ENCODE results near the gene SCARF2.
"Not testable (repeated sequence)": the region's sequence is repeated elsewhere in the genome, so short reads cannot be mapped to it uniquely, and the experiment has no call there.

SCARF2 gene

GRCh38 chr22:20399866-20400605, 37.6 kb downstream of the SCARF2 start:
- intact Hi-C loops (cut with DNase I), result no loop called here
- DNase-seq, result no peak

DNA sequence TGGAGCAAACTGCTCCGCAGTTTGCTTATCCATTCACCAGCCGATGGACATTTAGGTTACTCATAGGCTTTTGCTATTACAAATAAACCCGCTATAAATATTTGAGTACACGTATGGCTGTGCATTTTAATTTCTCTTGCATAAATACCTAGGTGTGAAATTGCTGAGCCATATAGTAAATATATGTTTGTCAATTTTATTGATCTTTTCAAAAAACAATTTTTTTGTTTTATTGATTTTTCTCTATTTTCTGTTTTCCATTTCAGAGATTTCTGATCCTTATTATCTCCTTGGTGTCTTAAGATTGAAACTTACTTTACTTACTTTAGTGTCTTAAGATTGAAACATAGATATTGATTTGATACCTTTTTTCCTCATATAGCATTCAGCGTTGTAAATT, 39.2 kb downstream of the SCARF2 start:
- intact Hi-C loops (cut with DNase I), result no loop called here
- no peak for DNase-seq

DNA sequence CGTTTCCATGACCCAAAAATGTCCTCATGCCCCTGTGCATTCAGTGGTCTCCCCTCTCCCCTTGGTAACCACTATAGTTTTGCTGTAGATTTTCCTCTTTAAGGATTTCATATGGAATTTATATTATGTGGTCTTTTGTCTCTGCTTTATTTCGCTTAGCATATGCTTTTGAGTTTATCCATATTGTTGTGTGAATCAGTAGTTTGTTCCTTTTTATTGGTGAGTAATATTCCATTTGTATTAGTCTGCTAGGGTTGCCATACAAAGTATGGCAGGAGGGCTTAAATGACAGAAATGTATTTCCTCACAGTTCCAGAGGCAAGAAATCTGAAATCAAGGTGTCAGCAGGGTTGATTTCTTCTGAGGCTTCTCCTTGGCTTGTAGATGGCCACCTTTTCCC, 40.1 kb downstream of the SCARF2 start:
- DNase-seq, result no peak
- intact Hi-C loops (cut with DNase I), result no loop called here

DNA sequence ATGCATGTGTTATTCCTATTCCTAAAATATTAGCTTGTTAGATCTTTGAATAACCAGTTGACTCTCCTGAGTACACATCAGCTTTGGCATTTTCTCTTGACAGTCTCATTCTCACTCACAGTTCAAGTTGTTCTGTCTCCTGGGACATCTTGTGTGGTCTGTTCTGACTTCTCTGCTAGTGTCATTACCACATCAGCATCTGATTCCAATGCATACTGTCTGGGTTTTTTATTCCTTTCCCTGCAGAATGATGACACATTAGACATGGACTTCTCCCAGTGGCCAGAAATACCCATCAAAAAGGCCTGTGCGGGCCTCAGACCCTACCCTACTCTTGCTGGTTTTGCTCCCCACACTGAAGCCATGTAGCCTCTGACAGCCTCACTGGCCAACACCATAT, 41.0 kb downstream of the SCARF2 start:
- intact Hi-C loops (cut with DNase I), result no loop called here
- DNase-seq, result no peak

DNA sequence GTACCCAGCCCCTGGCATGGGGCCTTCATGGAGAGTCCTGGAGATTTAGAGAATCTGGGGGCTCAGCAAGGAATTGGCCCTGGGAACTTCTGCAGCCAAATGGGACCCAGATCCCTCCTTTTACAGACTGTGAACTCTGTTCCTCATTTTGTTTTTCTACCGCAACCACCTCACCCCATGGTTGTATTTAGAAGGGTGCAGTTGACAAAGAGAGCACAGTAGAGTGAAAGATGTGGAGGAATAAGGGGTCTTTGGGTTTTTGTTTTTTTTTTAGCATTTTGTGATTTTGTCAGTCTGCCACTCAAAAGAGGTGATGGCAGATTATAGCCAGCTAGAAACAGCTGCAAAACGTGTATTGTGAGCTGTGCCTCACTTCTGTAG, 41.7 kb downstream of the SCARF2 start:
- intact Hi-C loops (cut with DNase I), result no loop called here

DNA sequence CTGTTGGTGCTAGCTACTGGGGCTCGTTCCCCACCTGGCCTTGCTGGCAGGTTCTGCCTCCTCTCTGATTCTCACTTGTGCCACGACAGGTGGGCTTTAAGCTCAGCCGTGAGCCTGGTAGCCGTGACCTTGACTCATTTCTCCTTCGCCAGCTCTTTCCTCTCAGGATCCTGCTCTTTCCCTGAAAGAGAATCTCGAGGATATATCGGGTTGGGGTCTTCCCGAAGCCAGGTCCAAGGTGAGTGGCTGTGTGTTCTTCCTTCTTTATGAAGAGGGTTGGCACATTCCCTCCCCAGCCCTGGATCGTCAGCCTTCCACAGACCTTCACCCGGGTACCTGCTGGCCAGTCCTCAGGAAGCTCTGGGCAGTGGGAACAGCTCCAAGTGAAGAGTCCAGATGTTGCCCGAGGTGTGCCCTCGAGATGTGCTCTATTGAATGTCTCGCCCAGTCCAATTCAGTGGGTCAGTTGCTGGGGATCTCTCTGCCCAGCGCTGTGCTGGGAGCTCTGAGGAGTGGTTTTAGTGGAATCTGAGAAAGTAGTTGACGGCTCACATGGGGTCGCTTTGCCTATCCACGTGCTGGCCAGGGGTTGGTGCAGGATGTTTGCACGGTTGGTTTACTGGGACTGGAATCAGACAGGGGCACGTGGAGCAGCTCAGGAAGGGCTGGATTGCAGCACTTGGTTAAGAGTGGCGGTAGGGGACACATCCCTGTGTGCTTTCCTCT, 42.3 kb downstream of the SCARF2 start:
- intact Hi-C loops (cut with DNase I), result no loop called here
- DNase-seq, result no peak

More for the DNA sequence above, 41.7 kb downstream of the SCARF2 start:
- DNase-seq, result no peak

- DNase-seq, result peak; percentile 79 to 99 (median 90)
- intact Hi-C loops (cut with DNase I), result no loop called here
Observed at GRCh38 chr22:20393705-20394476, 43.7 kb downstream of the SCARF2 start, which contains the start of gene ZNF74. Gene ZNF74, plus strand, starts transcription at chr22:20394151. Its CDS starts 478 bp downstream, at chr22:20394629.

- intact Hi-C loops (cut with DNase I), result no loop called here
- DNase-seq, result peak in 1 of 10 donors; percentile 74
Observed at GRCh38 chr22:20392983-20393704, 44.5 kb downstream of the SCARF2 start.

DNA sequence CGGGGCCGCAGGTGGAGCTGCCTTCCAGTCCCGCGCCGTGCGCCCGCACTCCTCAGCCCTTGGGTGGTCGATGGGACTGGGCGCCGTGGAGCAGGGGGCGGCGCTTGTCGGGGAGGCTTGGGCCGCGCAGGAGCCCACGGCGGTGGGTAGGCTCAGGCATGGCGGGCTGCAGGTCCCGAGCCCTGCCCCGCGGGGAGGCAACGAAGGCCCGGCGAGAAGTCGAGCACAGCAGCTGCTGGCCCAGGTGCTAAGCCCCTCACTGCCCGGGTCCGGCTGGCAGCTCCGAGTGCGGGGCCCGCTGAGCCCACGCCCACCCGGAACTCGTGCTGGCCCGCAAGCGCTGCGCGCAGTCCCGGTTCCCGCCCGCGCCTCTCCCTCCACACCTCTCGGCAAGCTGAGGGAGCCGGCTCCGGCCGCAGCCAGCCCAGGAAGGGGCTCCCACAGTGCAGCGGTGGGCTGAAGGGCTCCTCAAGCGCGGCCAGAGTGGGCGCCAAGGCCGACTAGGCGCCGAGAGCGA, 45.2 kb downstream of the SCARF2 start:
- peak in 1 of 10 donors; percentile 81 for DNase-seq
- intact Hi-C loops (cut with DNase I), result not testable (repeated sequence)

DNA sequence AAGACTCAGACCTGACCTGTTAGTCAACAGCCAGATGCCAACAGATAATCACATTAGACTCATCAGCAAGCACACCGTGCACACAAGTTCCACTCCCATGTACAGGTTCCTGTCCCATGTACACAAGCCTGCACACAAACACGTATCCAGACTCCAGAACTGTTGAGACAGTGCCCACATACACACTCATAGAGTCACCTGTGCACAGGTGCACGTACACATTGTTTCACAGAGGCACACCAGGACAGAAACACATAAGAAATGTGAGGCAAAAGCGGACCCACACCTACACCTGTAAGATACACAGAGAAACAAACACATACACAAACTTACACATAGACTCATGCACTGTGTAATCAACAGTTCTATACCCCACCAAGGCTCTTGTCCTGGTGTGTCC, 46.4 kb downstream of the SCARF2 start:
- no peak for DNase-seq
- intact Hi-C loops (cut with DNase I), result no loop called here

- intact Hi-C loops (cut with DNase I), result no loop called here
Observed at GRCh38 chr22:20390394-20390907, 47.2 kb downstream of the SCARF2 start.

DNA sequence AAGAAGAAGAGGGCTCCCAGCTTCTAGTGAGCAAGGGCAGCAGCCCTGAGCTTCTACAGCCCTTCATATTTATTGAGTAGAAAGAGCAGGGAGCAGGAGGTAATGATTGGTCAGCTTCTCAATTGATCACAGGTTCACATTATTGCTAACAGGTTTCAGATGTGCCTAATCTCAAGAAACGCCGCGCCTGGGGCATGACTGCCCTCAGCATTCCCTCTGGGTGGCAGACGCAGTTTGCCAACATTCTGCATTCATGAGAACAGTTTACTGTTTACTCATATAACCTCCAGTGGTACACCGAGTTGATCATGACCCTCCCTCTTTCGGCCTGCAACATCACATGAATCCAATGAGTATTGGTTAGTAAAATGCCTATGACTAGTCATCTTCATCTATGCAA, 48.3 kb downstream of the SCARF2 start:
- DNase-seq, result no peak
- intact Hi-C loops (cut with DNase I), result no loop called here

More at GRCh38 chr22:20390394-20390907, 47.2 kb downstream of the SCARF2 start:
- DNase-seq, result no peak

- intact Hi-C loops (cut with DNase I), result no loop called here
- DNase-seq, result no peak
Observed at GRCh38 chr22:20388200-20388599, 49.4 kb downstream of the SCARF2 start.

GRCh38 chr22:20386972-20387371, 50.7 kb downstream of the SCARF2 start:
- intact Hi-C loops (cut with DNase I), result no loop called here
- DNase-seq, result no peak

- intact Hi-C loops (cut with DNase I), result no loop called here
- DNase-seq, result no peak
Observed at GRCh38 chr22:20386336-20386735, 51.3 kb downstream of the SCARF2 start.

- no peak for DNase-seq
- intact Hi-C loops (cut with DNase I), result no loop called here
Observed at GRCh38 chr22:20384865-20385264, 52.8 kb downstream of the SCARF2 start.

DNA sequence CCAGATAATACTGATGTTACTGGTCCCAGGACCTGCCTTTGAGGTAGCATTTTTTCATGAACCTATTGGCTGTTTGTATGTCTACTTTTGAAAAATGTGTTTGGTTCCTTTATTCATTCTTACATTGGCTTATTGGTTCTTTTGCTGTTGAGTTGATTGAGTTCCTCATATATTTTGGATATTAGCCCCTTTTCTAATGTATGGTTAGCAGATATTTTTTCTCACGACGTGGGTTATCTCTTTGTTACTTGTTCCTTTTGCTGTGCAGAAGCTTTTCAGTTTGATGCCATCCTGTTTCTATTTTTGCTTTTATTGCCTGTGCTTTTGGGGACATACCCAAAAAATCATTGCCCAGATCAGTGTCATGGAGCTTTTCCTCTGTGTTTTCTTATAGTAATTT, 53.5 kb downstream of the SCARF2 start:
- intact Hi-C loops (cut with DNase I), result no loop called here
- no peak for DNase-seq

DNA sequence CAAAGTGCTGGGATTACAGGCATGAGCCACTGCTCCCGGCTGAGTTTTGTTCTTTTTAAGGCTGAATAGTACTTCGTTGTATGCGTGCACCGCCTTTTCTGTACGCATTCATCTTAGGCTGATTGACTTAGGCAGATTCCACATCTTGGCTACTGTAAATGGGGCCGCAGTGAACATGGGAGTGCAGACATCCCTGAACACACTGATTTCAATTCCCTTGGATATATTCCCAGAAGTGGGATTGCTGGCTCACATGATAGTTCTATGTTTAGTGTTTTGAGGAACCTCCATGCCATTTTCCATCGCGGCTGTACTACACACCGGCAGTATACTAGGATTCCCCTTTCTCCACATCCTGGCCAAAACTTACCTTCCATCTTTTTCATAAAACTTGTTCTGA, 54.1 kb downstream of the SCARF2 start:
- intact Hi-C loops (cut with DNase I), result no loop called here
- no peak for DNase-seq

GRCh38 chr22:20380486-20380885, 57.1 kb downstream of the SCARF2 start:
- no peak for DNase-seq
- intact Hi-C loops (cut with DNase I), result no loop called here

DNA sequence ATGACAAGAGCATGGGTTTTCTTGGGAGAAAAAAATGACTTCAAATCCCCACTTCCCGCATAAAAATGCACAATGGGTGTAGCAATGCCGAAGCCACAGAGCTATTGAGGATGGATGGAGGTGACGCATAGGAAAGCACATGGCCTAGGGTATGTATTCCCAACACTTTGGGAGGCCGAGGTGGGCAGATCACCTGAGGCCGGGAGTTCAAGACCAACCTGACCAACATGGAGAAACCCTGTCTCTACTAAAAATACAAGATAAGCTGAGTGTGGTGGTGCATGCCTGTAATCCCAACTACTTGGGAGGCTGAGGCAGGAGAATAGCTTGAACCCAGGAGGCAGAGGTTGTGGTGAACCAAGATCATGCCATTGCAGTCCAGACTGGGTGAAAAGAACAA, 58.9 kb downstream of the SCARF2 start:
- intact Hi-C loops (cut with DNase I); DNase-seq: not testable (repeated sequence)
